HEK293 (cell line): Measurements from ENCODE around the gene CNDP2.

ENCODE experiments used
- CTCF ChIA-PET: fragments of 350-600 bp; formaldehyde crosslinking; extraction: SDS; loops from one replicate; lab custom pipeline; 2021; ENCODE audit warnings: antibody characterized with exemption; lab: Yijun Ruan, JAX
- POLR2A ChIA-PET: fragments of 300-600 bp; formaldehyde crosslinking; extraction: SDS; loops from one replicate; lab custom pipeline; 2020; ENCODE audit warnings: antibody characterized with exemption, inconsistent platforms; lab: Yijun Ruan, JAX
- H3K27ac ChIP-seq: fragments of 200-500 bp; sonication (Bioruptor generic); 2 replicates; pipeline ENCODE4 v1.5.1; 2014; ENCODE audit warnings: low read depth, low read length, control low read depth, inconsistent platforms; ENCODE audit errors: extremely low read depth
- H3K36me3 ChIP-seq, 2 experiments: fragments of 200-500 bp in 1 of 2; sonication (Bioruptor generic) in 1 of 2; 1 replicate in 1 of 2; 2 replicates in 1 of 2; pipeline ENCODE4 v1.5.1; 2014 to 2017; ENCODE audit warnings: inconsistent platforms in 2 of 2, low read length in 2 of 2; ENCODE audit not compliant: control insufficient read depth in 2 of 2, insufficient read depth in 1 of 2
- H3K4me1 ChIP-seq: fragments of 200-500 bp; sonication (Bioruptor generic); 2 replicates; pipeline ENCODE4 v1.5.1; 2014; ENCODE audit warnings: mild to moderate bottlenecking, low read length, inconsistent platforms; ENCODE audit not compliant: control insufficient read depth, insufficient read depth
- H3K4me3 ChIP-seq: 2 replicates; pipeline ENCODE4 v1.5.1; 2011; ENCODE audit warnings: low read depth, mild to moderate bottlenecking, control low read depth, low read length, moderate library complexity
- H3K9me3 ChIP-seq: fragments of 200-500 bp; sonication (Bioruptor generic); 2 replicates; pipeline ENCODE4 v1.5.1; 2014; ENCODE audit warnings: low read depth, low read length, inconsistent platforms; ENCODE audit not compliant: control insufficient read depth, insufficient read depth
- BCL11A ChIP-seq: fragments of 450-650 bp; formaldehyde crosslinking; IDR thresholded peaks from 2 replicates; pipeline ENCODE4 v1.5.1; 2016; ENCODE audit warnings: low read depth, missing biosample characterization, missing genetic modification characterization
- HOXC10 ChIP-seq: sonication (generic); formaldehyde crosslinking; IDR thresholded peaks from 2 replicates; pipeline ENCODE4 v1.8.1; 2023; ENCODE audit warnings: mild to moderate bottlenecking, missing genetic modification reagents
- KLF10 ChIP-seq: fragments of 450-650 bp; IDR thresholded peaks from 2 replicates; pipeline ENCODE4 v1.5.1; 2018; ENCODE audit warnings: missing biosample characterization, mild to moderate bottlenecking, missing genetic modification characterization
- PRDM2 ChIP-seq: fragments of 450-650 bp; formaldehyde crosslinking; IDR thresholded peaks from 2 replicates; pipeline ENCODE4 v1.5.1; 2016; ENCODE audit warnings: missing biosample characterization, missing genetic modification characterization, borderline replicate concordance
- SCRT2 ChIP-seq: fragments of 450-650 bp; formaldehyde crosslinking; IDR thresholded peaks from 2 replicates; pipeline ENCODE4 v1.5.1; 2016; ENCODE audit warnings: missing biosample characterization, missing genetic modification characterization
- SETDB1 ChIP-seq: IDR thresholded peaks from one replicate; pipeline ENCODE4 v1.6.1; 2017; ENCODE audit warnings: mild to moderate bottlenecking, low read length, moderate library complexity, mixed read lengths; ENCODE audit not compliant: insufficient read length
- ZBTB1 ChIP-seq: fragments of 450-650 bp; formaldehyde crosslinking; IDR thresholded peaks from 2 replicates; pipeline ENCODE4 v1.5.1; 2016; ENCODE audit warnings: missing biosample characterization, missing genetic modification characterization
- ZNF175 ChIP-seq: fragments of 450-650 bp; formaldehyde crosslinking; IDR thresholded peaks from 2 replicates; pipeline ENCODE4 v1.5.1; 2016; ENCODE audit warnings: missing biosample characterization, missing genetic modification characterization
- ZNF292 ChIP-seq: fragments of 450-650 bp; formaldehyde crosslinking; IDR thresholded peaks from 2 replicates; pipeline ENCODE4 v1.5.1; 2016; ENCODE audit warnings: low read depth, missing biosample characterization, missing genetic modification characterization, borderline replicate concordance
- ZNF350 ChIP-seq: fragments of 450-650 bp; formaldehyde crosslinking; IDR thresholded peaks from 2 replicates; pipeline ENCODE4 v1.5.0; 2017; ENCODE audit warnings: missing biosample characterization, mild to moderate bottlenecking, missing genetic modification characterization
- ZNF521 ChIP-seq: fragments of 450-650 bp; formaldehyde crosslinking; IDR thresholded peaks from 2 replicates; pipeline ENCODE4 v1.5.1; 2017; ENCODE audit warnings: missing biosample characterization, mild to moderate bottlenecking, missing genetic modification characterization
- ZNF529 ChIP-seq: fragments of 450-650 bp; formaldehyde crosslinking; IDR thresholded peaks from 2 replicates; pipeline ENCODE4 v1.5.1; 2017; ENCODE audit warnings: missing genetic modification characterization, missing biosample characterization; ENCODE audit not compliant: insufficient replicate concordance
- ZNF561 ChIP-seq: fragments of 450-650 bp; IDR thresholded peaks from 2 replicates; pipeline ENCODE4 v1.5.1; 2018; ENCODE audit warnings: missing biosample characterization, missing genetic modification characterization, borderline replicate concordance
- ZNF596 ChIP-seq: fragments of 450-650 bp; IDR thresholded peaks from 2 replicates; pipeline ENCODE4 v1.5.0; 2018; ENCODE audit warnings: missing biosample characterization, mild to moderate bottlenecking, missing genetic modification characterization, moderate library complexity
- ZNF624 ChIP-seq: fragments of 450-650 bp; formaldehyde crosslinking; IDR thresholded peaks from 2 replicates; pipeline ENCODE4 v1.5.1; 2017; ENCODE audit warnings: missing biosample characterization, missing genetic modification characterization
- ZNF747 ChIP-seq: fragments of 450-650 bp; formaldehyde crosslinking; IDR thresholded peaks from 2 replicates; pipeline ENCODE4 v1.5.1; 2016; ENCODE audit warnings: missing biosample characterization, missing genetic modification characterization
- ZXDB ChIP-seq: fragments of 450-650 bp; formaldehyde crosslinking; IDR thresholded peaks from 2 replicates; pipeline ENCODE4 v1.5.1; 2016; ENCODE audit warnings: missing biosample characterization, missing genetic modification characterization
- TF ChIP-seq, protein P1 (sequence below): fragments of 450-650 bp; formaldehyde crosslinking; IDR thresholded peaks from 2 replicates; pipeline ENCODE4 v1.5.1; 2016; ENCODE audit warnings: missing biosample characterization, missing genetic modification characterization
- TF ChIP-seq, protein P2 (sequence below): fragments of 450-650 bp; formaldehyde crosslinking; IDR thresholded peaks from 2 replicates; pipeline ENCODE4 v1.5.1; 2016; ENCODE audit warnings: missing biosample characterization, missing genetic modification characterization
- TF ChIP-seq, protein P3 (sequence below): fragments of 450-650 bp; formaldehyde crosslinking; conservative IDR thresholded peaks from 2 replicates; pipeline ENCODE4 v1.5.1; 2016; ENCODE audit warnings: low read depth, missing biosample characterization, missing genetic modification characterization

CNDP2 gene

GRCh38 chr18:74539289-74539688, 43.1 kb downstream of the CNDP2 start:
- Histone ChIP-seq H3K36me3 (no peaks in the 10 kb centered on the region), H3K4me3 (no peak overlapping the region), H3K27ac (no peak overlapping the region)
- POLR2A ChIA-PET = no interaction called here
- CTCF ChIA-PET = interaction anchor here (0.6 to 1.2 kb wide), 2 partner anchors 12 to 84 kb away, joined by 3 read pairs; no protein-coding TSS in a partner anchor
- TF ChIP-seq, protein P1, sequence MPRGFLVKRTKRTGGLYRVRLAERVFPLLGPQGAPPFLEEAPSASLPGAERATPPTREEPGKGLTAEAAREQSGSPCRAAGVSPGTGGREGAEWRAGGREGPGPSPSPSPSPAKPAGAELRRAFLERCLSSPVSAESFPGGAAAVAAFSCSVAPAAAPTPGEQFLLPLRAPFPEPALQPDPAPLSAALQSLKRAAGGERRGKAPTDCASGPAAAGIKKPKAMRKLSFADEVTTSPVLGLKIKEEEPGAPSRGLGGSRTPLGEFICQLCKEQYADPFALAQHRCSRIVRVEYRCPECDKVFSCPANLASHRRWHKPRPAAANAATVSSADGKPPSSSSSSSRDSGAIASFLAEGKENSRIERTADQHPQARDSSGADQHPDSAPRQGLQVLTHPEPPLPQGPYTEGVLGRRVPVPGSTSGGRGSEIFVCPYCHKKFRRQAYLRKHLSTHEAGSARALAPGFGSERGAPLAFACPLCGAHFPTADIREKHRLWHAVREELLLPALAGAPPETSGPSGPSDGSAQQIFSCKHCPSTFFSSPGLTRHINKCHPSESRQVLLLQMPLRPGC (tag by site-specific recombination) = no peak
- TF ChIP-seq SETDB1 (no peak), SCRT2 (tag by site-specific recombination) (no peak), ZXDB (tag by site-specific recombination) (no peak), ZNF596 (tag by site-specific recombination) (no peak), ZNF521 (tag by site-specific recombination) (no peak)
- TF ChIP-seq, all 188 proteins: peak for 0
- H3K4me1 ChIP-seq = no peaks in the 10 kb centered on the region
- H3K9me3 ChIP-seq = no peaks in the 10 kb centered on the region

DNA sequence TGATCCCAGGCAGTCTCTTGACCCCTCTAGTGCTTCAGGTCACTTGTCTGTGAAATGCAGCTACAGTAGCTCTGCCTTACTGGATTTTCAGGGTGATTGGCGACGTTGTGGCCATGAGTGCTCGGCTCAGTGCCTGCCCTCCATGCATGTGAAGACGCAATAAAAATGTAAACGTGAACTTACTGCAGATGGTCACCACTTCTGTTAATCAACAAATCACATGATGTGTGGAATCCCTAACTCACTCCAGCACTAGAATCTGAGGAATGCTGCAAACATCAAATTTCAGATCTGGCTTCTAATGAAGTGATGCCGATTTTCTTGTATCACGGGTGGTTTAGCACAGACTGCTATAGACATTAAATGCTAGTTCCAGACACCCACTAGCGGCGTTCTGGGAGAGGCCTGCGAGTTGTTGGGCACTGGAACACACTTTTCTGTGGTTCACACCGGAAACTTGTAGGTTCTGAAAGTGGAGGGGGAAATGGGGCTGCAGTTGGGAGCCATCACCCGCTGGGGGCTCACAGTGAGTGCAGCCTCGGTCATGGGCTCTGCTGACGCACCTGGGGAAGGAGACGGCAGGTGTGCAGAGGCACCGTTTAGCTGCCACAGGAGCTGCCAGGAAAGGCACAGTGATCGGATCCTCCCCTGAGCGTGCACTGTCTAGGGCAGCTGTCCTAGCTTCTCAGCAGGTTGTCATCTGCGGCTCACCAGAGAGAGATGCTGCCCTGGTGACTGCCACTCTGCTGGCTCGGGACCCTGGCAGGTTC, 44.7 kb downstream of the CNDP2 start:
- Histone ChIP-seq H3K9me3 (no peaks in the 10 kb centered on the region), H3K4me3 (no peak overlapping the region), H3K36me3 (no peaks in the 10 kb centered on the region), H3K4me1 (no peaks in the 10 kb centered on the region), H3K27ac (no peak overlapping the region)
- POLR2A ChIA-PET = interaction anchor here (0.6 kb wide), 1 partner anchor 538 kb away, joined by 3 read pairs; no protein-coding TSS in a partner anchor
- CTCF ChIA-PET = interaction anchor here (0.6 to 2.0 kb wide), 2 partner anchors 11 to 314 kb away, joined by 3 to 7 read pairs; no protein-coding TSS in a partner anchor
- TF ChIP-seq ZNF529 (tag by site-specific recombination) (no peak), ZNF747 (tag by site-specific recombination) (no peak), BCL11A (tag by site-specific recombination) (no peak), HOXC10 (no peak), ZNF561 (tag by site-specific recombination) (no peak), KLF10 (tag by site-specific recombination) (no peak), ZNF624 (tag by site-specific recombination) (no peak), ZBTB1 (tag by site-specific recombination) (no peak), PRDM2 (no peak), ZNF175 (tag by site-specific recombination) (no peak), ZNF350 (tag by site-specific recombination) (no peak), ZNF292 (tag by site-specific recombination) (no peak)
- TF ChIP-seq, protein P2, sequence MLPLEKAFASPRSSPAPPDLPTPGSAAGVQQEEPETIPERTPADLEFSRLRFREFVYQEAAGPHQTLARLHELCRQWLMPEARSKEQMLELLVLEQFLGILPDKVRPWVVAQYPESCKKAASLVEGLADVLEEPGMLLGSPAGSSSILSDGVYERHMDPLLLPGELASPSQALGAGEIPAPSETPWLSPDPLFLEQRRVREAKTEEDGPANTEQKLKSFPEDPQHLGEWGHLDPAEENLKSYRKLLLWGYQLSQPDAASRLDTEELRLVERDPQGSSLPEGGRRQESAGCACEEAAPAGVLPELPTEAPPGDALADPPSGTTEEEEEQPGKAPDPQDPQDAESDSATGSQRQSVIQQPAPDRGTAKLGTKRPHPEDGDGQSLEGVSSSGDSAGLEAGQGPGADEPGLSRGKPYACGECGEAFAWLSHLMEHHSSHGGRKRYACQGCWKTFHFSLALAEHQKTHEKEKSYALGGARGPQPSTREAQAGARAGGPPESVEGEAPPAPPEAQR = no peak
- TF ChIP-seq, protein P3, sequence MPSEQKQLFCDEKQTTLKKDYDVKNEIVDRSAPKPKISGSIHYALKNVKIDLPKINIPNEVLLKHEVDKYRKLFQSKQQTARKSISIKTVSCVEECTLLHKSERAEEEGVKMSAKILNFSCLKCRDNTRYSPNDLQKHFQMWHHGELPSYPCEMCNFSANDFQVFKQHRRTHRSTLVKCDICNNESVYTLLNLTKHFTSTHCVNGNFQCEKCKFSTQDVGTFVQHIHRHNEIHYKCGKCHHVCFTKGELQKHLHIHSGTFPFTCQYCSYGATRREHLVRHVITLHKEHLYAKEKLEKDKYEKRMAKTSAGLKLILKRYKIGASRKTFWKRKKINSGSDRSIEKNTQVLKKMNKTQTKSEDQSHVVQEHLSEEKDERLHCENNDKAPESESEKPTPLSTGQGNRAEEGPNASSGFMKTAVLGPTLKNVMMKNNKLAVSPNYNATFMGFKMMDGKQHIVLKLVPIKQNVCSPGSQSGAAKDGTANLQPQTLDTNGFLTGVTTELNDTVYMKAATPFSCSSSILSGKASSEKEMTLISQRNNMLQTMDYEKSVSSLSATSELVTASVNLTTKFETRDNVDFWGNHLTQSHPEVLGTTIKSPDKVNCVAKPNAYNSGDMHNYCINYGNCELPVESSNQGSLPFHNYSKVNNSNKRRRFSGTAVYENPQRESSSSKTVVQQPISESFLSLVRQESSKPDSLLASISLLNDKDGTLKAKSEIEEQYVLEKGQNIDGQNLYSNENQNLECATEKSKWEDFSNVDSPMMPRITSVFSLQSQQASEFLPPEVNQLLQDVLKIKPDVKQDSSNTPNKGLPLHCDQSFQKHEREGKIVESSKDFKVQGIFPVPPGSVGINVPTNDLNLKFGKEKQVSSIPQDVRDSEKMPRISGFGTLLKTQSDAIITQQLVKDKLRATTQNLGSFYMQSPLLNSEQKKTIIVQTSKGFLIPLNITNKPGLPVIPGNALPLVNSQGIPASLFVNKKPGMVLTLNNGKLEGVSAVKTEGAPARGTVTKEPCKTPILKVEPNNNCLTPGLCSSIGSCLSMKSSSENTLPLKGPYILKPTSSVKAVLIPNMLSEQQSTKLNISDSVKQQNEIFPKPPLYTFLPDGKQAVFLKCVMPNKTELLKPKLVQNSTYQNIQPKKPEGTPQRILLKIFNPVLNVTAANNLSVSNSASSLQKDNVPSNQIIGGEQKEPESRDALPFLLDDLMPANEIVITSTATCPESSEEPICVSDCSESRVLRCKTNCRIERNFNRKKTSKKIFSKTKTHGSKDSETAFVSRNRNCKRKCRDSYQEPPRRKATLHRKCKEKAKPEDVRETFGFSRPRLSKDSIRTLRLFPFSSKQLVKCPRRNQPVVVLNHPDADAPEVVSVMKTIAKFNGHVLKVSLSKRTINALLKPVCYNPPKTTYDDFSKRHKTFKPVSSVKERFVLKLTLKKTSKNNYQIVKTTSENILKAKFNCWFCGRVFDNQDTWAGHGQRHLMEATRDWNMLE (tag by site-specific recombination) = no peak
